GM21737 (cell line): ENCODE measurements around the gene RELT.

Experiments
- ATAC-seq: cut with Tn5 transposase; IDR thresholded peaks from one replicate; pipeline ENCODE4 v1.9.1; 2021; ENCODE audit warnings: mild to moderate bottlenecking, moderate library complexity; ENCODE audit not compliant: unreplicated experiment

The RELT gene

DNA sequence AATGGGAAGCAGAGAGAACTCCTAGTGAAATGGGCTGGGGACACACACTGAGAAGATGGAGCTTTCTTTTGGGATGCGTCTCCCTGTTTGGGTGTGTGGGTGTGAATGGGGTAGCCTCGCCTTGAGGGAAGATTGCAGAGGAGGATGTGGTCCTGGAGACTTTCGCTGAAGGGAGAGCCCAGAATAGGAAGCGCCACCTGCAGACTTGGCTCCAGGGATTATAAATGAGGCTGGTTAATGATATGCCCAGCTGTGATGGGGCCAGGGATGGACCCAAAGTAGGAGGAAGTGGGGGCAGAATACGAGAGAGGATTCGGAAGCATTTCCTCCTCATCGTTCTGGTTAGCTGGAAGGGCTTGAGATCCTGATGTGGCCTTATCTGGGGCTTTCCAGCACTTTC is 13.7 kb downstream of the RELT start:
- ATAC-seq: no peak

DNA sequence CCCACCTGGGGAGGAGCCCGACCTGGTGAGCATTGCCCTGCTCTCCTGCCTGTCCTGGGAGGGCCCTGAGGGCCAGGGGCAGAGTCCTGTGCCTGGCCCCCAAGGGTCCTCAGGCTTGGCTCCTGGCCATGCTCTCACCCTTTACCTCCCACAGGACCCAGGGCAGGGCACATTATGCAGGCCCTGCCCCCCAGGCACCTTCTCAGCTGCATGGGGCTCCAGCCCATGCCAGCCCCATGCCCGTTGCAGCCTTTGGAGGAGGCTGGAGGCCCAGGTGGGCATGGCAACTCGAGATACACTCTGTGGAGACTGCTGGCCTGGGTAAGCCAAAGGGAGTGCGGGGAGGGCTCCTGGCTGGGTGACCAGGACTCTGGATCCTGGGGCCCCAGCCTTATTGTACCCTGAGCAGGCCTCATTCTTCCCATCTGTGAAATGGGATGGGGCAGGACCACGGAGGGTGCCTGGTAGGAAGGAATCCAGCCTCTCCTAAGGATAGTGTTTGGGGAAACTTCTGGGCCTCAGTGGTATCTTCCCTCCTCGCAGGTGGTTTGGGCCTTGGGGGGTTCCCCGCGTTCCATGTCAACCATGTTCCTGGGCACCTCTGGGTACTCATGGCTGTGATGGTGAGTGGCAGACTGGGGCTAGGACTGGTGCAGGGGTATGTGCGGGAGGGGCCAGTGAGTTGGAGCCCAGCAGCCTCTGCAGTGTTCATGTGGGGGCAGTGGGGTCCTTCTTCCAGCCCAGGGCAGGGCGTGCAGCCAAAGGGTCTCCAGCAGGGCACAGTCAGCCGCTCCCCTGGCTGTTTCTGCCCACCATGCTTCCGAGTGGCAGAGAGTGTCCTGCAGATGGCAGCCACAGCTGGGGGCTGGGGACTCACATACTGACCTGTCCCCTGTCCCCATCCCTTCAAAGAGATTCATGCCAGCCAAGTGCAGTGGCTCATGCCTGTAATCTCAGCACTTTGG is 14.7 kb downstream of the RELT start:
- ATAC-seq: no peak

DNA sequence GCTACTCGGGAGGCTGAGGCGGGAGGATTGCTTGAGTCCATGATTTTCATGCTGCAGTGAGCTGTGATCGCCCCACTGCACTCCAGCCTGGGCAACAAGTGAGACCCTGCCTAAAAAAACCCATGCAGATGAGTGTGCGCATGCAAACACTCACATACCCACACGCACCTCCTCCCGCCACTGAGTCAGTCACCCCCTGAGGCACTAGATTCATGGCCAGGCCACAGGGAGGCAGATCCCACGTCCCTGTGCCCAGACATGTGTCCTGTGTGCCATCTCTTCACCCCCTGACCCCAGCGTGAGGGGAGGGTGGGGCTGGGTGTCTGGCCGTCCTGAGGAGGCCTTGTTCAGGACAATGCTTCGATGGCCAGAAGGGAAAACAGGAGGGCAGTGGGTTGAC is 15.5 kb downstream of the RELT start:
- ATAC-seq: no peak

DNA sequence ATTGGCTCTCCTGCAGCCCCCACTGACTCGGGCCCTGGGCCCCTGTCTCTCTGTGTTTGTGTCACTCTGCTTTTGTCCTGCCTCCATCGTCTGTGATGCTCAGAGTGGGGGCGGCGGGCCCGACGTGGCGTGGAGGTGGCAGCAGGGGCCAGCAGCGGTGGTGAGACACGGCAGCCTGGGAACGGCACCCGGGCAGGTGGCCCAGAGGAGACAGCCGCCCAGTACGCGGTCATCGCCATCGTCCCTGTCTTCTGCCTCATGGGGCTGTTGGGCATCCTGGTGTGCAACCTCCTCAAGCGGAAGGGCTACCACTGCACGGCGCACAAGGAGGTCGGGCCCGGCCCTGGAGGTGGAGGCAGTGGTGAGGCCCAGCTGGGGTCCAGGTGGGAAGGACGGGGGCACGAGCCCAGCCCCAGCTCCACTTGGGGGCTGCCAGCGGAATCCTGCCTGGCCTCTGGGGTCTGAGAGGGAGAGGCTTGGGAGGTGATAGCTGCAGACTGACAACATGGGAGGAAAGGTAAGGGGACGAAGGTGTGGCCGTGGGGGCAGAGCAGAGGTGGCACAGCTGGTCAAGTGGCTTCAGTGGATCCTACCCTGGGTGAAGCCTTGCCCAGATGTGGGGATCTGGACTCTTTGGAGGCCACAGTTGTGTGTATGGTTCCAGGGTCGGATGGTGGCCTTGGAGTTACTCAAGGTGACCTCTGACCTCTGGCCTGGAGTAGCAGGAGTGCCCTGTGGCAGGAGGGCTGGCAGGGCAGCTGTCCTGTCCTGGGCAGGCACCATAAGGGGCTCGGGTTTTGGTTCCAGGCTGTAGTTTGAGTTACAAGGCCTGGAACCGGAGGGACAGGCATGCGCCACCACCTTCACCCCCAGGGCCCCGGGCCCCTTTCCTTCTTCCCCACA is 16.2 kb downstream of the RELT start:
- no peak for ATAC-seq

DNA sequence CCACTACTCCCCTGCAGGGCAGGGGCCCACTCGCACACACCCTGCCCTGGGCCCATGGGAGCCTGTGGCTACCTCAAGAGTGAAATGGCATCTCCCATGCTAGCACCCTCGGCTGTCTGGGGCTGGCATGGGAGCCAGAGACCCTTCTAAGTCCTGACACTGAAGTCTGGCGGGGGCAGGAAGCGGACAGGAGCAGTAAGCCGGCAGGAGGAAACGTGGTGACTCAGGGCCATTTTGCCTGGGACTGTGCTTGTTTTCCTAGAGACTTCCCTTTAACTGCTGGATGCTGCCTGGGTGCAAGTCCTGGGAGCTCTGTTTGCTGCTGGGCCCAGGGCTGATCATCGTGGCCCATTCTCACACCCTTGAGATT is 16.8 kb downstream of the RELT start:
- no peak for ATAC-seq

DNA sequence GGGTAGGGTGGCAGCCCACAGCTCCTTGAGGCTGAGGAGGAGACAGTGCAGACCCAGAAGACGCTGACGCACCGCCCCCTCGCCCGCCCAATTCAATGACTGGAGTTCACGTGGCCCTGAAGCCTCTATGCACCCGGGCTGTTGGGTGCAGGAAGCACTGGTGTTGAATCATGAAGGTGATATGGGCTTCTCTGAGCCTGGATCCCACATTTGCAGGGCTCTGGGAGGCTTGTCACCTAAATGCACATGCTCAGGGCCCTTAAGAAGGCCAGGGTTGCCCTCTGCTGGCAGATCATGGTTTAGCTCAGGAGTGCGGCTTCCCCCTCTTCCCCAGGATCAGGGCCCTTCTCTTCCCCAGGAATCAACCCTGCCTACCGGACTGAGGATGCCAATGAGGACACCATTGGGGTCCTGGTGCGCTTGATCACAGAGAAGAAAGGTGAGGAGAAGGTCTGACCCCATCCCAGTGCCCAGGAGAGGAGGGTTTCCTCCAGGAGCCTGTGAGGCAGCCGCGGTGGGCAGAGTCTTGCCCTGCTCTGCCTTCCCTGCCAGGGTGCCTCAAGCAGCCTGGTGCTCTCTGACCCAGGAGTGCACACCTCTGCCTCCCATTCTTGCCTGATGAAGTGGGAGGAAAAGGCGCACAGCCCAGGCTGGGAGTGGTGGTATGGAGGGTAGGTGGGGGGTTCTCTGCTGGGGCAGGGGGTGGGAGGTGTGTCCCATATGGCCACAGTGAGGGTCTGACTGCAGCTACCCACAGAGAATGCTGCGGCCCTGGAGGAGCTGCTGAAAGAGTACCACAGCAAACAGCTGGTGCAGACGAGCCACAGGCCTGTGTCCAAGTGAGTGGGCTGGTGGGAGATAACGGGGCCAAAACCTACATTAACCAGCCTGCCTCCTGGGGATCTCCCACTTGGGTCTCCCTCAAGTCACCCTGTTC is 17.5 kb downstream of the RELT start:
- ATAC-seq: no peak

DNA sequence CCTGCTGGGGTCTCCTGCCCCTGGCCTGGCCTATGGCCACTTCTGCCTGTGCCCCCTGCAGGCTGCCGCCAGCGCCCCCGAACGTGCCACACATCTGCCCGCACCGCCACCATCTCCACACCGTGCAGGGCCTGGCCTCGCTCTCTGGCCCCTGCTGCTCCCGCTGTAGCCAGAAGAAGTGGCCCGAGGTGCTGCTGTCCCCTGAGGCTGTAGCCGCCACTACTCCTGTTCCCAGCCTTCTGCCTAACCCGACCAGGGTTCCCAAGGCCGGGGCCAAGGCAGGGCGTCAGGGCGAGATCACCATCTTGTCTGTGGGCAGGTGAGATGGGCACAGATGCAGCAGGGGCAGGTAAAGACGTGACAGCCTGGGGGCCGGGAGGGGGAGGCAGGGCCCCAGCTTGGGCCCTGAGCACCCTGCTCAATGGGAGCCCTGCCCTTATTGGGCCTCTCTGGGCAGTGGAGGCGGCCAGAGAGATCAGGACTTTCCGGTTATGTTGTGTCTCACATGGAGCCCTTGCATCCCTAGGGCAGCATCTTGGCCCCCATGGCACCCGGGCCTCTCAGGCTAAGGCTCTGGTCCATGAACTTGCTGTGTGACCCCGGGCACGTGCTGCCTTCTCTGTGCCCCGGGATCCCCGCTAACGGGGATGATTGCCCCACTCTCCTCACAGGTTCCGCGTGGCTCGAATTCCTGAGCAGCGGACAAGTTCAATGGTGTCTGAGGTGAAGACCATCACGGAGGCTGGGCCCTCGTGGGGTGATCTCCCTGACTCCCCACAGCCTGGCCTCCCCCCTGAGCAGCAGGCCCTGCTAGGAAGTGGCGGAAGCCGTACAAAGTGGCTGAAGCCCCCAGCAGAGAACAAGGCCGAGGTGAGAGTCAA is 18.5 kb downstream of the RELT start:
- no peak for ATAC-seq

DNA sequence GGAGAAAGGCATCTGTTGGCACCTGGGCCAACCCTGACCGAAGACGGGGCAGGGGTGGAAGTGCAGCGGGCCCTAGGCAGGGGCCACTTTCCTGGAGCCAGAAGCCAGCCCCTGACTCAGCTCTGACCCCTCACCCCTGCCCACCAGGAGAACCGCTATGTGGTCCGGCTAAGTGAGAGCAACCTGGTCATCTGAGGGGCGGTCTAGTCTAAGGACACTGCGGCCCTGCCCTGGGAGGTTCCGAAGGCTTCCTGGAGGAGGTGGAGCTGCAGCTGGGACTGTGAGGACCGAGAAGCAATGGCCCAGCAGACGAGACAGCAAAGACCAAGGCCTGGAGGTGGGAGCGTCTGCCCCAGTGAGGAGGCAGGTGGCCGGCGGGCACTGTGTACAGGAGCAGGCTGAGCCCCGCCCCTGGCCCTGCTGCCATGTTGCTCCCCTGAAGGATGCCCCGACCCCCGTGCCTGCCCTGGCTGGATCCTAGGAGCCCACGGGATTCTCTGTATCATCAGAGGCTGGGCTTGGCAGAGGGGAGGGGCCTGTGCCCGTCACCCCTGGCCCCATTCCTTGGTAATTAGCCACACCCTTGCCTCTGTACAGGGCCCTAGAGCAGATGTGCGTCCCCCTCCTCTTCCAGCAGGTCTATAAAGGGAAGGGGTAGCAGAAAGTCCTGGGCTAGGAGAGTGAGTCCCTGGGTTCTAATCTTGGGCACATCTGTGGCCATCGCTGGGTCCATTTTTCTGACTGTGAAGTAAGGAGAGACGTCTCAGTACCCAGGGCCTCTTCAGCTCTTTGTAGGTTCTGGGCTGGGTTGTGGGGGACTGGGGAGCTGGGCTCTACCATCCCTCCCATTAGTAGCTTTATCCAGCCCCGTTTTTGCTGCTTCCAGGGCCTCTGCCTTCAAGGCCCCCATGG is 19.4 kb downstream of the RELT start:
- no peak for ATAC-seq

DNA sequence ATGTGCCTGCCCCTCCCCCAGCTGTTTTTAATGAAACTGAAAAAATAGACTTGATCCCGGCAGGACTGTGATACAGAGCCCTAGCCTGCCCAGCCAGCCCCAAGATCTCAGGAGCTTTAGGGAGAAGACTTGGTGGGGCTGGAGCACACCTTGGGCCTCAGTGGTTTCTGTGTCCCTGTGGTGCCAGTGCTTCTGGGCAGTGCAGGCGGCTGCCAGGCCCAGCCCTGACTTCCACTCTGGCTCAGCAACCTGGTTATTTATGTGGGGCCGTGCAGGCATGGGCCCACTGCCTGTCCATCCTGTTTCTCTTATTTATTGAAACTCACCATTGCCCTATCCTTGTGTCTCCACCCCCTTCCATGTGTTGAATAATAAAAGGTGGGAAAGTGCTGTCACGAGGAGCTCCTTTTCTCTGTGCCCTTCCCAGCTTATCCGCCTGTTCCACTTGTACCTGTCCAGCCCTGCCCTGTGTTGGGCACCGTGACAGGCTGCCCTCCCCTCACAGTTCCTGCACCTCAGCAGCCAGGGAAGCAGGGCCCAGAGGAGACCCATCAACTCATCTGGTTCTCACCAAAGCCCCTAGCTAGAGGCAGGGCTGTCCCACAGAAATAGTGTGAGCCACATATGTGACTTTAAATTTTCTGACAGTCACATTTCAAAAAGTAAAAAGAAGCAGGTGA is 20.2 kb downstream of the RELT start:
- ATAC-seq: no peak

DNA sequence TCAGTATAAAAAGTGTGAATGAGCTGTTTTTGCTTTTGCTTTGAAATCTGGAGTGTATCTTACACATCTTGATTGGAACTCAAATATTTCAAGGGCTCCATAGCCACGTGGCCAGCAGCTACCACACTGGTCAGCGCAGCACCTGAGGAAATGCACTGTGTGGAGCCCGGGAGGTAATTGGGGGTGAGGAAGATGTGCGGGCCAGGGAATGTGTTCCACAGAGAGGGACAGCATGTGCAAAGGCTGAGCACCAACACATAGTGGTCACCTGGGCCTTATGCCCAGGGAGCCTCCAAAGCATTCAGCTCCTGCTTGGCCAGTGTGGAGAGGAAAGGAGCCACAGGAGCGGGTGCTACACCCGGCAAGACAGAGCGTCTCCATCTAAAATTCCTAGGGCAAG is 20.8 kb downstream of the RELT start:
- ATAC-seq: no peak

DNA sequence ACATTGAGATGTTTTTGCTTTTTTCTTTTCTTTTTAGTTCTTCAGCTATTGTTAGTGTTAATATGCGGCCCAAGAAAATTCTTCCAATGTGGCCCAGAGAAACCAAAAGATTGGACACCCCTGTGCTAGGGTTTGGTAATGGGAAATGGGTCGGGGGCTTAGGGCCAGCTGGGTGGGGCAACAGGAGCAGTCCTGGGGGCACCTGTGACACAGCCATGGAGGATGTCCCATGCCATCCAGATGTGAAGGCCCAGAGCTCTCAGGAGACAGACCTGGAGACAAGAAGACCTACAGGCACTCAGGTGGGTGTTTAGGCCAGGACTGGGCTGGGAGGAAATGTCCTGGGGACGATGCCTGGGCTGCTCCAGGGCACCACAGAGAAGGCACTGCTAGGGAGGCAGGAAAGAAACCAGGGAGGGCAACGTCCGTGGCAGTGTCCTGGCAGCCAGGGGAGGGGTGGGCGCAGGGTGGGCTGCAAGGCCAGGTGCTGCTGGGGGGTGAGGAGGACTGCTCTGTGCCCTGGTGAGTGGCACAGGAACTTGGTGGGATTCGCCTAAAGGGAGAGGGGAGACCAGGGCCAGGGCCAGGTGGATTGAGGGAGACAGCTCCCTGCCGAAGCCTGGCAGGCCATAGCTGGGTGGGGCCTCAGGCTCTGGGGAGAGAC is 21.4 kb downstream of the RELT start:
- ATAC-seq: no peak

DNA sequence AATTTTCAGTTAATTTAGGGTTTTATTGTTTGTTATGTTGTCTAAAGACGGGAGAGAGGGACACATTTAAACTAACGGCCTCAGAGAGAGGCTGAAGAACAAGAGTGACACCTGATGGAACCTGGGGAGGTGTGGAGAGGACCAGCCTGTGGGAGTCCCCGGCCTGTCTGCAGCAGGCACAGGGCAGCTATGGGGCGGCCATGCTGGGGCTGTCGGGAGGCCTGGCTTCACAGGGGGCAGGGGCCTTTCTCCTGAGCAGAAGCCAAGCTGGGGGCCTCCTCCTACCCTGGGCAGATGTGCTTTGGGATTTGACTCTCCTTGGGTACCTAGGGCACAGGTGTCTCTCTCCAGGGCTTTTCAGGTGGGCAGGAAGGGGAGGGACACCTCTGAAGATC is 21.9 kb downstream of the RELT start:
- no peak for ATAC-seq

DNA sequence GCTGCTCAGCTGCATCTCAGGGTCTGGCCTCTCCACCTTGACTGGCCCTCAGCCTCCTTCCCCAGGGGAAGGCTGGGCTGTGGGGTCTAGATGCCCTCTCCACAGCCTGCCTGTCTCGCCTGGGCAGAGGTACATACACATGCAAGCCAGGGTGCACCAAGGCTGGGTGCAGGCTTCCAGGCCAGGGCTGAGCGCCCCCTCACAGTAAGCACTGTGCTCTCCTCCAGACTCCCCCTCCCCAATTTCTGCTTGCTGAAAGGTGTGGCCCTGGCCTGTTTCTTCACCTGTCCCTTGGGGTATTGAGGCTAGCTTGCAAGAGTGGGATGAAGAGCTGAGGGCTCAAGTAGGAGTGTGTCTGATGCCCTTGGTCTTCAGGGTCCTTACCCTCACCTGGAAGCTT is 22.5 kb downstream of the RELT start:
- ATAC-seq: no peak

DNA sequence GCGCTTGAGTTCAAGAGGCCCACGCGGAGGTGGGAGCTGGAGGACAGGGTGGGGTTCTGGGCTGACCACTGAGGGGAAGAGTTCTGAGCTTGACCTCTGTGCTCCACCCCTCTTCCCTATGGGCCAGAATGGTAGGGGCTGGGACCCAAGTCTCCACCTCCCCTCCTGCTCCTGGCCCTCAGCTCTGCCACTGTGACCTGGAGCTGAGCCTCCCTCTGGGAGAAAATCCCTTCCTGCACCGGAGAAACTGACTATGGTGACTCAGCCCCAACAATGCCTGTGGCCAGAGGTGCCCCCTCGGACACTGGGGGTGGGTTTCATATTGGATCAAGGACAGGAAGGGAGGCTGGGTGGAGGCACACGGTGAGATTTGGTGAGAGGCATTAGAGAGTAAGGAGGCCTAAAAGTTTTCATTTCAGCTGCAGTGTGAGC is 23.0 kb downstream of the RELT start:
- ATAC-seq: no peak

DNA sequence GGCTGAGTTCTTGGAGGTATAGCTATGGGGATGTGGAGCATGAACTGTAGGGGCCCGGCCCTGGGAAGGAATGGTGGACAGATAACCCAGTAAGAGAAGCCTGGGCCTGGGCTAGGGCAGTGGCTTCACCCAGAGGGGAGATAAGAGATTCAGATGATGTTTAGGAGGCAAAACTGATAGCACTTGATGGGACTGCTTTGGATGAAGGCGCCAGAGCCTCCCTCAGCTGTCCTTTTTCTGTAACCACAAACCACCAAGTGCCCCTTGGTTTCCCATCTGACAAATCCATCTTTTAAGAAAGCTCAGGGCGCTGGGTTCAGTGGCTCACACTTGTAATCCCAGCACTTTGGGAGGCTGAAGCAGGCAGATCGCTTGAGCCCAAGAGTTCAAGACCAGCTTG is 23.4 kb downstream of the RELT start:
- ATAC-seq: no peak

DNA sequence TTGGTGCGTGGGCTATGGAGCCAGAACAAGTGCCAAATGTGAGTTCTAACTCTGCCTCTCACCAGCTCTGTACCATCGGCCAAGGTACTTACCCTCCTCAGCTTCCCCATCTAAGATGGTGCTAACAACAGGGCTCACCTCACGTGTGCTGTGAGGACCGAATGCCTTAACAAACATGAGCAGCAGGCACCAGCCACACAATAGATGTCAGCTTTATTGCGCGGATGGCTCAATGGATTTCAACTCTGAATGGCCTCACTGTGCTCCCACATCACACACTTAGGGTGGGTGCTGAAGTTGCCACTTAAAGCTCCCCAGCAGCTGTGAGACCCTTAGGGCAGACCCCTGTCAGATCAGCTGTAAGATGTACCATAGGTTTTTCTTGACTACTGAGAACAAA is 24.1 kb downstream of the RELT start:
- no peak for ATAC-seq

DNA sequence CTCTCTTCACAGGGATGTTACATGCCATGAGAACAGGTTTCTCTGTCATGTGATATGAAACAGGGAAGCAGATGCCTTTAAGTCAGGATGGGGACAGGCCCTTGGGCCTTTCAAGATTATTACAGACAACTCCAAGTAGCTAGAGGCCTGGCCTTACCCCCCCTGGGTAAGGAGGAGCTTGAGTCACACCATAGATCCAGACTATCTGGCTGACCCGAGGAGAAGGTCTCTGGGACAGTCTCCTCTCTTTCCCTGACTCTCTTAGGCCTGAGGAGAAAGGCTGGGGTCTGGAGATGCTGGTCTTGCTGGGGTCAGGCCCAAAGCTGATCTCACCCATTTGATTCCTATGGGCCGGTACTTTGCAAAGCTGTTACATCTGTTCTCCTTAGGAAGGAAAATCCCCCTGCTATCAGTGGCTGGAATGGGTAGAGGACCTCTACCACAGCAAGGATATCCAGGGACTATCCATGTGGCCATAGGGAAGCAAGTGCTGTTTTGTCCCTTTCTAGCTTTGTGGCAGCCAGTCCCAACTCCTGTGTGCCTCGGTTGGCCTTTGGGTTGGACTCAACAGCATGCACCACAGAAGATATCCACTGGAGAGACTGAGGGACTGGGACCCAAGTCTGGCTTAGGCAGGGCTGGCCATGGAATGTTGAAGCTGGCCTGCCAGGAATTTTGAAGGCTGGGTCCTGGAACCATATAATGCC is 25.2 kb downstream of the RELT start:
- no peak for ATAC-seq
